ENCODE measurements around the gene SYNCRIP. TPM values are rescaled to one million over a fixed set of nuclear protein-coding genes. Genes with fewer than 3 reads are reported as not detected.

Gene SYNCRIP
- total and polyA plus RNA-seq, 2 of the 13 experiments (the other 11 are each of a cell fraction or from before 2014, with no cell fraction given), result 8.1 to 112 TPM

GRCh38 chr6:85643537-85644278 lies 1.0 kb upstream of the SYNCRIP start (continued):
- TF ChIP-seq ZBTB2 (CRISPR knock-in tag; IDR thresholded peaks at IDR 0.05; ENCODE audit: low read depth) (peak; percentile 99), MIER3 (CRISPR knock-in tag; IDR thresholded peaks at IDR 0.05; ENCODE audit: borderline replicate concordance) (no peak; the same call in 1 of the 2 replicates), CENPT (CRISPR knock-in tag; IDR thresholded peaks at IDR 0.05; ENCODE audit: low read depth) (no peak), KMT2B (CRISPR knock-in tag; IDR thresholded peaks at IDR 0.05) (peak; percentile 72), ZNF382 (CRISPR knock-in tag; IDR thresholded peaks at IDR 0.05; ENCODE audit: borderline replicate concordance) (no peak), GATA4 (IDR thresholded peaks at IDR 0.05; ENCODE audit: borderline replicate concordance, low read depth) (0 out of 2 replicates have a peak, but pooled peaks have one; percentile 22), ZC3H4 (CRISPR knock-in tag; IDR thresholded peaks at IDR 0.05; ENCODE audit: borderline replicate concordance) (peak; percentile 90; the same call in 1 of the 2 replicates), ZNF570 (CRISPR knock-in tag; IDR thresholded peaks at IDR 0.05; ENCODE audit: borderline replicate concordance) (no peak), KDM6A (CRISPR knock-in tag; IDR thresholded peaks at IDR 0.05; ENCODE audit: low read depth) (no peak), CREBL2 (CRISPR knock-in tag; IDR thresholded peaks at IDR 0.05; ENCODE audit: borderline replicate concordance) (no peak), ZBED4 (CRISPR knock-in tag; IDR thresholded peaks at IDR 0.05; ENCODE audit: borderline replicate concordance) (peak; percentile 62; the same call in 1 of the 2 replicates), GABPB1 (CRISPR knock-in tag; IDR thresholded peaks at IDR 0.05) (peak; percentile 38; the same call in 1 of the 2 replicates), CEBPB (IDR thresholded peaks at IDR 0.05; ENCODE audit: borderline replicate concordance, low read depth, low read length) (peak; percentile 99), TBP (CRISPR knock-in tag; IDR thresholded peaks at IDR 0.05) (no peak), RAD21 (CRISPR knock-in tag; IDR thresholded peaks at IDR 0.05) (peak; percentile 37), ZNF703 (CRISPR knock-in tag; IDR thresholded peaks at IDR 0.05; ENCODE audit: borderline replicate concordance) (peak; percentile 87; the same call in 1 of the 2 replicates), POLR2AphosphoS5 (IDR thresholded peaks at IDR 0.05; ENCODE audit: low read depth, low read length) (peak; percentile 75), BCL3 (CRISPR knock-in tag; IDR thresholded peaks at IDR 0.05) (peak; percentile 65; the same call in 1 of the 2 replicates), ZMYM4 (CRISPR knock-in tag; IDR thresholded peaks at IDR 0.05) (peak; percentile 78), HNF4G (IDR thresholded peaks at IDR 0.05; ENCODE audit: borderline replicate concordance, low read depth, low read length) (peak; percentile 87), HNF4G (CRISPR knock-in tag; IDR thresholded peaks at IDR 0.05; ENCODE audit: borderline replicate concordance, low read depth) (peak; percentile 80; the same call in 1 of the 2 replicates), ZNF34 (CRISPR knock-in tag; IDR thresholded peaks at IDR 0.05; ENCODE audit: borderline replicate concordance) (no peak)

Measured in HepG2 (cell line).